Ectodermal cell (in vitro differentiated cells): ENCODE data around the gene NTRK1.
"Not testable (repeated sequence)": the region's sequence is repeated elsewhere in the genome, so short reads cannot be mapped to it uniquely, and the experiment has no call there.

Source experiments
- H3K27ac ChIP-seq: 2 replicates; pipeline ENCODE4 v1.7.0; 2013; ENCODE audit warnings: mild to moderate bottlenecking, low read depth, low read length; ENCODE audit not compliant: insufficient read depth, poor library complexity, severe bottlenecking
- H3K27me3 ChIP-seq: 2 replicates; pipeline ENCODE4 v1.7.0; 2013; ENCODE audit warnings: mild to moderate bottlenecking, low read length; ENCODE audit not compliant: insufficient read depth, control insufficient read depth, poor library complexity, severe bottlenecking
- H3K36me3 ChIP-seq: one replicate; pipeline ENCODE4 v1.7.0; 2013; ENCODE audit warnings: low read length; ENCODE audit not compliant: control insufficient read depth, insufficient read depth
- H3K4me1 ChIP-seq: one replicate; pipeline ENCODE4 v1.7.0; 2013; ENCODE audit warnings: low read length; ENCODE audit not compliant: control insufficient read depth, insufficient read depth
- H3K4me3 ChIP-seq: 2 replicates; pipeline ENCODE4 v1.7.0; 2013; ENCODE audit warnings: low read depth, low read length, control low read depth; ENCODE audit not compliant: insufficient read depth
- H3K9me3 ChIP-seq: 2 replicates; pipeline ENCODE4 v1.7.0; 2013; ENCODE audit warnings: mild to moderate bottlenecking, low read length, moderate library complexity; ENCODE audit not compliant: control insufficient read depth
- WGBS, 2 experiments: methylation state at CpG; one replicate each; pipeline ENCODE4 v1.1.7; 2013; ENCODE audit warnings: missing lambda C conversion rate in 2 of 2; 5-methylcytosine and 5-hydroxymethylcytosine counted together

NTRK1 gene

GRCh38 chr1:156923670-156924477 lies 63.2 kb downstream of the NTRK1 start:
- peak overlapping the region; percentile 4 for H3K4me3 ChIP-seq
- H3K36me3 ChIP-seq: no peaks in the 10 kb centered on the region
- no peaks in the 10 kb centered on the region for H3K9me3 ChIP-seq
- peaks cover 10% of the 10 kb centered on the region for H3K4me1 ChIP-seq
- peaks cover 100% of the 10 kb centered on the region for H3K27me3 ChIP-seq
- H3K27ac ChIP-seq: no peak overlapping the region
- 1% methylated on average over 63 of the region's 64 CpGs for WGBS, 2 experiments

GRCh38 chr1:156924478-156925153 lies 64.0 kb downstream of the NTRK1 start:
- Histone ChIP-seq H3K9me3 (no peaks in the 10 kb centered on the region), H3K27me3 (peaks cover 100% of the 10 kb centered on the region), H3K4me1 (peaks cover 10% of the 10 kb centered on the region), H3K36me3 (no peaks in the 10 kb centered on the region), H3K4me3 (no peak overlapping the region), H3K27ac (no peak overlapping the region)
- 15 to 17% methylated on average over 22 of the region's 22 CpGs for WGBS, 2 experiments

- no peak overlapping the region for H3K27ac ChIP-seq
- H3K9me3 ChIP-seq: no peaks in the 10 kb centered on the region
- WGBS, 2 experiments: 75 to 76% methylated on average over 5 of the region's 5 CpGs
- peaks cover 10% of the 10 kb centered on the region for H3K4me1 ChIP-seq
- no peaks in the 10 kb centered on the region for H3K36me3 ChIP-seq
- no peak overlapping the region for H3K4me3 ChIP-seq
- H3K27me3 ChIP-seq: peaks cover 94% of the 10 kb centered on the region
Measured at GRCh38 chr1:156925154-156926010, 64.7 kb downstream of the NTRK1 start.

GRCh38 chr1:156926175-156926574 lies 65.5 kb downstream of the NTRK1 start:
- Histone ChIP-seq H3K27me3 (peaks cover 87% of the 10 kb centered on the region), H3K27ac (no peak overlapping the region), H3K4me1 (peaks cover 10% of the 10 kb centered on the region), H3K36me3 (no peaks in the 10 kb centered on the region), H3K4me3 (no peak overlapping the region), H3K9me3 (no peaks in the 10 kb centered on the region)
- WGBS, 2 experiments: 66 to 71% methylated on average over 3 of the region's 3 CpGs

GRCh38 chr1:156926695-156927094 lies 66.0 kb downstream of the NTRK1 start:
- H3K27me3 ChIP-seq: peaks cover 81% of the 10 kb centered on the region

GRCh38 chr1:156927215-156928042 lies 66.8 kb downstream of the NTRK1 start:
- H3K4me1 ChIP-seq: peaks cover 10% of the 10 kb centered on the region
- H3K9me3 ChIP-seq: no peaks in the 10 kb centered on the region
- H3K4me3 ChIP-seq: peak overlapping the region; percentile 33
- H3K27ac ChIP-seq: no peak overlapping the region
- peaks cover 74% of the 10 kb centered on the region for H3K27me3 ChIP-seq
- no peaks in the 10 kb centered on the region for H3K36me3 ChIP-seq
- 3% methylated on average over 64 of the region's 64 CpGs for WGBS, 2 experiments

More at GRCh38 chr1:156926695-156927094, 66.0 kb downstream of the NTRK1 start:
- H3K4me3 ChIP-seq, H3K9me3 ChIP-seq, H3K27ac ChIP-seq, H3K4me1 ChIP-seq, H3K36me3 ChIP-seq: not testable (repeated sequence)
- WGBS, 2 experiments: 81 to 84% methylated on average over 6 of the region's 6 CpGs

- no peaks in the 10 kb centered on the region for H3K36me3 ChIP-seq
- WGBS, 2 experiments: 16 to 19% methylated on average over 4 of the region's 4 CpGs
- no peaks in the 10 kb centered on the region for H3K9me3 ChIP-seq
- H3K4me1 ChIP-seq: peaks cover 10% of the 10 kb centered on the region
- H3K4me3 ChIP-seq: no peak overlapping the region
- H3K27me3 ChIP-seq: peaks cover 67% of the 10 kb centered on the region
- no peak overlapping the region for H3K27ac ChIP-seq
Measured at GRCh38 chr1:156928043-156928602, 67.5 kb downstream of the NTRK1 start.

- Histone ChIP-seq H3K4me1 (peaks cover under 1% of the 10 kb centered on the region), H3K27me3 (peaks cover 51% of the 10 kb centered on the region), H3K27ac (no peak overlapping the region), H3K4me3 (no peak overlapping the region), H3K36me3 (no peaks in the 10 kb centered on the region), H3K9me3 (no peaks in the 10 kb centered on the region)
- 83 to 91% methylated on average over 6 of the region's 6 CpGs for WGBS, 2 experiments
Measured at GRCh38 chr1:156929596-156930238, 69.1 kb downstream of the NTRK1 start.

GRCh38 chr1:156930483-156930882 lies 69.8 kb downstream of the NTRK1 start:
- no peak overlapping the region for H3K27ac ChIP-seq
- no peaks in the 10 kb centered on the region for H3K36me3 ChIP-seq
- H3K27me3 ChIP-seq: peaks cover 43% of the 10 kb centered on the region
- no peaks in the 10 kb centered on the region for H3K9me3 ChIP-seq
- H3K4me3 ChIP-seq: no peak overlapping the region
- H3K4me1 ChIP-seq: no peaks in the 10 kb centered on the region
- whole genome bisulfite sequencing, 2 experiments: 58 to 68% methylated on average over 4 of the region's 4 CpGs
